Measurements from ENCODE around the gene CMSS1.

CMSS1 gene

GRCh38 chr3:99805160-99805559 lies 12.5 kb upstream of the CMSS1 start:
- WGBS (ENCODE audit: extremely low coverage, insufficient coverage, low lambda C conversion rate), result no CpG with 5 or more reads among the region's 2 CpGs
- H3K23ac ChIP-seq (ENCODE audit: low read length), result no peak overlapping the region
- DNase-seq, result peak; percentile 25

GRCh38 chr3:99808163-99808794 lies 9.4 kb upstream of the CMSS1 start:
- Histone ChIP-seq H3K79me1 (ENCODE audit: low read length) (no peaks in the 10 kb centered on the region), H3K79me2 (ENCODE audit: control insufficient read depth, insufficient read depth, low read length) (no peaks in the 10 kb centered on the region), H3K36me3 (ENCODE audit: control insufficient read depth, insufficient read depth, low read length) (no peaks in the 10 kb centered on the region), H2BK5ac (ENCODE audit: low read length) (no peak overlapping the region), H2BK120ac (ENCODE audit: low read depth, low read length) (no peak overlapping the region), H3K4ac (ENCODE audit: low read depth, low read length) (no peak overlapping the region), H4K8ac (ENCODE audit: low read depth, low read length) (no peak overlapping the region), H3K4me2 (ENCODE audit: low read length) (no peak overlapping the region), H3K18ac (ENCODE audit: low read length) (no peak overlapping the region), H3K4me1 (ENCODE audit: control insufficient read depth, low read depth, low read length) (no peaks in the 10 kb centered on the region), H2AK5ac (ENCODE audit: low read length) (no peak overlapping the region), H3K56ac (ENCODE audit: low read length) (no peak overlapping the region), H4K5ac (ENCODE audit: low read length) (no peak overlapping the region), H2BK15ac (replicated peaks; ENCODE audit: low read depth) (no peak overlapping the region), H3K4me3 (ENCODE audit: low read length) (no peak overlapping the region), H3K9ac (ENCODE audit: low read length) (no peak overlapping the region), H3K27me3 (ENCODE audit: insufficient read depth, low read length, poor library complexity) (no peaks in the 10 kb centered on the region), H3K27ac (ENCODE audit: low read depth, low read length) (no peak overlapping the region), H3K23ac (ENCODE audit: low read length) (no peak overlapping the region)
- peak; percentile 90 for DNase-seq
- WGBS (ENCODE audit: extremely low coverage, insufficient coverage, low lambda C conversion rate), result no CpG with 5 or more reads among the region's 4 CpGs

More at GRCh38 chr3:99805160-99805559, 12.5 kb upstream of the CMSS1 start:
- Histone ChIP-seq H3K4me3 (ENCODE audit: low read length) (no peak overlapping the region), H2BK120ac (ENCODE audit: low read depth, low read length) (no peak overlapping the region), H4K5ac (ENCODE audit: low read length) (no peak overlapping the region), H2BK15ac (replicated peaks; ENCODE audit: low read depth) (no peak overlapping the region), H3K27me3 (ENCODE audit: insufficient read depth, low read length, poor library complexity) (no peaks in the 10 kb centered on the region), H3K79me1 (ENCODE audit: low read length) (no peaks in the 10 kb centered on the region), H3K27ac (ENCODE audit: low read depth, low read length) (no peak overlapping the region), H4K8ac (ENCODE audit: low read depth, low read length) (no peak overlapping the region), H3K9ac (ENCODE audit: low read length) (no peak overlapping the region), H3K56ac (ENCODE audit: low read length) (no peak overlapping the region), H2BK5ac (ENCODE audit: low read length) (no peak overlapping the region), H2AK5ac (ENCODE audit: low read length) (no peak overlapping the region), H3K36me3 (ENCODE audit: control insufficient read depth, insufficient read depth, low read length) (no peaks in the 10 kb centered on the region), H3K4me2 (ENCODE audit: low read length) (no peak overlapping the region), H3K4me1 (ENCODE audit: control insufficient read depth, low read depth, low read length) (no peaks in the 10 kb centered on the region), H3K4ac (ENCODE audit: low read depth, low read length) (no peak overlapping the region), H3K18ac (ENCODE audit: low read length) (no peak overlapping the region), H3K79me2 (ENCODE audit: control insufficient read depth, insufficient read depth, low read length) (no peaks in the 10 kb centered on the region)

GRCh38 chr3:99809565-99809964 lies 8.1 kb upstream of the CMSS1 start:
- Histone ChIP-seq H3K27ac (ENCODE audit: low read depth, low read length) (no peak overlapping the region), H3K18ac (ENCODE audit: low read length) (no peak overlapping the region), H3K27me3 (ENCODE audit: insufficient read depth, low read length, poor library complexity) (no peaks in the 10 kb centered on the region), H3K79me2 (ENCODE audit: control insufficient read depth, insufficient read depth, low read length) (no peaks in the 10 kb centered on the region), H3K36me3 (ENCODE audit: control insufficient read depth, insufficient read depth, low read length) (no peaks in the 10 kb centered on the region), H3K79me1 (ENCODE audit: low read length) (no peaks in the 10 kb centered on the region), H3K4me1 (ENCODE audit: control insufficient read depth, low read depth, low read length) (no peaks in the 10 kb centered on the region), H3K56ac (ENCODE audit: low read length) (no peak overlapping the region), H3K4me2 (ENCODE audit: low read length) (no peak overlapping the region), H3K4ac (ENCODE audit: low read depth, low read length) (no peak overlapping the region), H2AK5ac (ENCODE audit: low read length) (no peak overlapping the region), H2BK5ac (ENCODE audit: low read length) (no peak overlapping the region), H3K23ac (ENCODE audit: low read length) (no peak overlapping the region), H4K8ac (ENCODE audit: low read depth, low read length) (no peak overlapping the region), H4K5ac (ENCODE audit: low read length) (no peak overlapping the region), H3K9ac (ENCODE audit: low read length) (no peak overlapping the region), H2BK15ac (replicated peaks; ENCODE audit: low read depth) (no peak overlapping the region), H3K4me3 (ENCODE audit: low read length) (no peak overlapping the region), H2BK120ac (ENCODE audit: low read depth, low read length) (no peak overlapping the region)
- WGBS (ENCODE audit: extremely low coverage, insufficient coverage, low lambda C conversion rate), result no CpG with 5 or more reads among the region's 2 CpGs
- DNase-seq, result no peak

- no CpG with 5 or more reads among the region's 1 CpG for WGBS (ENCODE audit: extremely low coverage, insufficient coverage, low lambda C conversion rate)
- Histone ChIP-seq H3K27me3 (ENCODE audit: insufficient read depth, low read length, poor library complexity) (no peaks in the 10 kb centered on the region), H3K79me2 (ENCODE audit: control insufficient read depth, insufficient read depth, low read length) (no peaks in the 10 kb centered on the region), H3K36me3 (ENCODE audit: control insufficient read depth, insufficient read depth, low read length) (no peaks in the 10 kb centered on the region), H3K79me1 (ENCODE audit: low read length) (no peaks in the 10 kb centered on the region), H3K4me1 (ENCODE audit: control insufficient read depth, low read depth, low read length) (no peaks in the 10 kb centered on the region), H2BK15ac (replicated peaks; ENCODE audit: low read depth) (no peak overlapping the region), H2BK120ac (ENCODE audit: low read depth, low read length) (no peak overlapping the region), H3K27ac (ENCODE audit: low read depth, low read length) (no peak overlapping the region), H2BK5ac (ENCODE audit: low read length) (no peak overlapping the region), H3K4ac (ENCODE audit: low read depth, low read length) (no peak overlapping the region), H2AK5ac (ENCODE audit: low read length) (no peak overlapping the region), H3K56ac (ENCODE audit: low read length) (no peak overlapping the region), H3K4me3 (ENCODE audit: low read length) (no peak overlapping the region), H4K5ac (ENCODE audit: low read length) (no peak overlapping the region), H4K8ac (ENCODE audit: low read depth, low read length) (no peak overlapping the region), H3K23ac (ENCODE audit: low read length) (no peak overlapping the region), H3K4me2 (ENCODE audit: low read length) (no peak overlapping the region), H3K9ac (ENCODE audit: low read length) (no peak overlapping the region), H3K18ac (ENCODE audit: low read length) (no peak overlapping the region)
- DNase-seq, result no peak
Measured at GRCh38 chr3:99810403-99810802, 7.3 kb upstream of the CMSS1 start.

GRCh38 chr3:99817047-99817436 lies 620 bp upstream of the CMSS1 start:
- no CpG with 5 or more reads among the region's 15 CpGs for WGBS (ENCODE audit: extremely low coverage, insufficient coverage, low lambda C conversion rate)
- Histone ChIP-seq H3K23ac (ENCODE audit: low read length) (no peak overlapping the region), H2AK5ac (ENCODE audit: low read length) (no peak overlapping the region), H4K5ac (ENCODE audit: low read length) (no peak overlapping the region), H3K27ac (ENCODE audit: low read depth, low read length) (no peak overlapping the region), H4K8ac (ENCODE audit: low read depth, low read length) (no peak overlapping the region), H3K79me2 (ENCODE audit: control insufficient read depth, insufficient read depth, low read length) (peaks cover 11% of the 10 kb centered on the region), H3K27me3 (ENCODE audit: insufficient read depth, low read length, poor library complexity) (no peaks in the 10 kb centered on the region), H3K18ac (ENCODE audit: low read length) (no peak overlapping the region), H2BK15ac (replicated peaks; ENCODE audit: low read depth) (no peak overlapping the region), H3K4me1 (ENCODE audit: control insufficient read depth, low read depth, low read length) (no peaks in the 10 kb centered on the region), H3K4me2 (ENCODE audit: low read length) (peak overlapping the region; percentile 77), H3K4me3 (ENCODE audit: low read length) (peak overlapping the region; percentile 32), H3K36me3 (ENCODE audit: control insufficient read depth, insufficient read depth, low read length) (no peaks in the 10 kb centered on the region), H2BK5ac (ENCODE audit: low read length) (no peak overlapping the region), H3K9ac (ENCODE audit: low read length) (peak overlapping the region; percentile 64), H3K79me1 (ENCODE audit: low read length) (peaks cover 4% of the 10 kb centered on the region), H3K4ac (ENCODE audit: low read depth, low read length) (no peak overlapping the region), H3K56ac (ENCODE audit: low read length) (peak overlapping the region; percentile 83), H2BK120ac (ENCODE audit: low read depth, low read length) (no peak overlapping the region)
- peak; percentile 53 for DNase-seq

- no peak overlapping the region for H3K4me2 ChIP-seq (ENCODE audit: low read length)
- no peak overlapping the region for H3K4ac ChIP-seq (ENCODE audit: low read depth, low read length)
- H3K4me3 ChIP-seq (ENCODE audit: low read length), result no peak overlapping the region
- peaks cover 11% of the 10 kb centered on the region for H3K79me2 ChIP-seq (ENCODE audit: control insufficient read depth, insufficient read depth, low read length)
- H4K8ac ChIP-seq (ENCODE audit: low read depth, low read length), result no peak overlapping the region
- no peak overlapping the region for H2BK15ac ChIP-seq (replicated peaks; ENCODE audit: low read depth)
- no peak overlapping the region for H2AK5ac ChIP-seq (ENCODE audit: low read length)
- H2BK120ac ChIP-seq (ENCODE audit: low read depth, low read length), result no peak overlapping the region
- H3K56ac ChIP-seq (ENCODE audit: low read length), result no peak overlapping the region
- WGBS (ENCODE audit: extremely low coverage, insufficient coverage, low lambda C conversion rate), result no CpG with 5 or more reads among the region's 2 CpGs
- H3K9ac ChIP-seq (ENCODE audit: low read length), result no peak overlapping the region
- no peak for DNase-seq
- no peak overlapping the region for H3K23ac ChIP-seq (ENCODE audit: low read length)
- H3K79me1 ChIP-seq (ENCODE audit: low read length), result peaks cover 4% of the 10 kb centered on the region
- H4K5ac ChIP-seq (ENCODE audit: low read length), result no peak overlapping the region
- H3K36me3 ChIP-seq (ENCODE audit: control insufficient read depth, insufficient read depth, low read length), result no peaks in the 10 kb centered on the region
- no peaks in the 10 kb centered on the region for H3K4me1 ChIP-seq (ENCODE audit: control insufficient read depth, low read depth, low read length)
- no peak overlapping the region for H3K27ac ChIP-seq (ENCODE audit: low read depth, low read length)
- H2BK5ac ChIP-seq (ENCODE audit: low read length), result no peak overlapping the region
- H3K18ac ChIP-seq (ENCODE audit: low read length), result no peak overlapping the region
- H3K27me3 ChIP-seq (ENCODE audit: insufficient read depth, low read length, poor library complexity), result no peaks in the 10 kb centered on the region
Measured at GRCh38 chr3:99818818-99819217, 1.2 kb downstream of the CMSS1 start.
